AG09309 (cell line): Measurements from ENCODE around the gene PCNX1.

Experiments
- DNase-seq: peaks from one replicate; pipeline ENCODE4 v3.0.0-alpha.2; 2010; ENCODE audit warnings: low read depth
- H3K4me3 ChIP-seq: 2 replicates; pipeline ENCODE4 v1.5.1; 2011; ENCODE audit warnings: mild to moderate bottlenecking, low read depth, low read length, moderate library complexity; ENCODE audit not compliant: control insufficient read depth
- TF ChIP-seq, protein P1 (sequence below): IDR thresholded peaks from 2 replicates; pipeline ENCODE4 v1.5.1; 2011; ENCODE audit warnings: mild to moderate bottlenecking, low read depth, low read length, inconsistent platforms; ENCODE audit not compliant: insufficient read depth, control insufficient read depth; ENCODE audit errors: missing control alignments

The PCNX1 gene

DNA sequence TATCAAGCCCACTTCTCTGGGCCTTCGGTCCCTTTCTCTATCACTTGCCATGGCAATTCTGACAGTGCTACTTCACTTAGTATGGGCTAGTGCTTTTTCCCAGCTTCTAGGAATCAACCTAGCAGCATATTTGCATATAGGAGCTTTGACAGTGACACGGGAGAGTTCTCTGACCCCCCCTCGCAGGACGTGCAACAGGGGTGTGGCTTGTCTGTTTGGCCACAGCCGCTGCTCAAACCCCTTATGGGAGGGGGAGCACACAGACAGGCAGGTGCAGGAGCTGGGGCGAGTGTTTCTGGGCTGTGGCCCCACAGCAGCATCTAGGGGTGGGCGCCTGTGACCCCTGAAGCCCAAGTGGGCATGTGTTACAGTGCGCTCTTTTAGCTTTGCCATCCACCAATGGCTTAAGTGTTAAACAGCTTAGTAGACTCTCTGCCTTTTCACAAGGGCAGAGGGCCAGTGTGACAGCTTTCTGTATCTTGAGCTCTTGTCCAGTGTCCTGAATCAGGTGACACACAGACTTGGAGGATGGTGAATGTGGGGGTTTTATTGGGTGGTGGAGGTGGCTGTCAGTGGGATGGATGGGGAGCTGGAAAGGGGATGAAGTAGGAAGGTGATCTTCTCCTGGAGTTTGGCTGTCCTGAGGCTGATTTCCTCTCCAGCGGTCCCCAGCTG lies 229.3 kb downstream of the PCNX1 start:
- TF ChIP-seq, protein P1, sequence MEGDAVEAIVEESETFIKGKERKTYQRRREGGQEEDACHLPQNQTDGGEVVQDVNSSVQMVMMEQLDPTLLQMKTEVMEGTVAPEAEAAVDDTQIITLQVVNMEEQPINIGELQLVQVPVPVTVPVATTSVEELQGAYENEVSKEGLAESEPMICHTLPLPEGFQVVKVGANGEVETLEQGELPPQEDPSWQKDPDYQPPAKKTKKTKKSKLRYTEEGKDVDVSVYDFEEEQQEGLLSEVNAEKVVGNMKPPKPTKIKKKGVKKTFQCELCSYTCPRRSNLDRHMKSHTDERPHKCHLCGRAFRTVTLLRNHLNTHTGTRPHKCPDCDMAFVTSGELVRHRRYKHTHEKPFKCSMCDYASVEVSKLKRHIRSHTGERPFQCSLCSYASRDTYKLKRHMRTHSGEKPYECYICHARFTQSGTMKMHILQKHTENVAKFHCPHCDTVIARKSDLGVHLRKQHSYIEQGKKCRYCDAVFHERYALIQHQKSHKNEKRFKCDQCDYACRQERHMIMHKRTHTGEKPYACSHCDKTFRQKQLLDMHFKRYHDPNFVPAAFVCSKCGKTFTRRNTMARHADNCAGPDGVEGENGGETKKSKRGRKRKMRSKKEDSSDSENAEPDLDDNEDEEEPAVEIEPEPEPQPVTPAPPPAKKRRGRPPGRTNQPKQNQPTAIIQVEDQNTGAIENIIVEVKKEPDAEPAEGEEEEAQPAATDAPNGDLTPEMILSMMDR, result no peak
- DNase-seq, result no peak
- no peak overlapping the region for H3K4me3 ChIP-seq

DNA sequence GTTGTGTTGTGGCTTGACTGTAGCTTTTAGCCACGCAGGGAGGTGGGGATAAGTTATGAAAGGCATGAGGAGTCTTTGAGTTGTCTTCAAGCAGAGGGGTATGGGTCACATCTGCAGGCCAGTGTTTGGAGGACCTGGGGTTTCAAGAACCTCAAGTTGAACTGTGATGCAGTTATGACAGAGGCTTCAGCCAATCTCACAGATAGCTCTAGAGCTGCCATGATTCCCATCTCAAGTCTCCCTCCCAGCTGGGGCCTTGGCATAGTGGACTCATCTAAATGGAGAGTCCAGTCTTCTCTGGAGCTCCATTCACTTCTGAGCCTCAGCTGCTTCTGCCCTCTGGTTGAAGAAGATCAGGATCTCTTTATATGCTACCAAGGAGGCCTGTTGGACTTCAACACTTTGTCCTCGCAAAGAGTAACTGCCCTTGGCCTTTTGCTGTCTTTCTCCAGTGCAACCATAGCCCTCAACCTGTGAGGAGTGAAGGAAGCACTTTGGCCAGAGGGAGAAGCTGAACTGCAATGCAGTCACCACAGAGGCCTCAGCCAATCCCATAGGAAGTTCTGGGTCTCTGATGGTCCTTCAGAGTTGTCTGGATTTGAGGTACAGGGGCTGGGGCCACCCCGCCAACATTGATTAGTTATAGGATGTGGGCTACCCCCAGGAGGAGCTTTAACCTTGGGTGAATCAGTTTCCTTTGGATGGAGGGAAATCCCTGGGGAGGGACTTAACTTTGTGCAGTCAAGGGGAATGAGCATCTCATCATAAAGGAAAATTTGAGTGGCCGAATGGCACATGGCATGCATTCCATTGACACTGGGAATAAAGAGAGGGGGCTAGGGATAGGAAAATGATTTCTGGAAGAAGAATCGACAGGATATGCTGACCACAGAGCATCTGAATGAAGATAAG lies 230.5 kb downstream of the PCNX1 start:
- TF ChIP-seq, protein P1, result no peak
- no peak overlapping the region for H3K4me3 ChIP-seq
- DNase-seq, result no peak

- DNase-seq, result no peak
- TF ChIP-seq, protein P1, result peak; percentile 92
- no peak overlapping the region for H3K4me3 ChIP-seq
Observed at GRCh38 chr14:71138448-71139293, 231.4 kb downstream of the PCNX1 start.

DNA sequence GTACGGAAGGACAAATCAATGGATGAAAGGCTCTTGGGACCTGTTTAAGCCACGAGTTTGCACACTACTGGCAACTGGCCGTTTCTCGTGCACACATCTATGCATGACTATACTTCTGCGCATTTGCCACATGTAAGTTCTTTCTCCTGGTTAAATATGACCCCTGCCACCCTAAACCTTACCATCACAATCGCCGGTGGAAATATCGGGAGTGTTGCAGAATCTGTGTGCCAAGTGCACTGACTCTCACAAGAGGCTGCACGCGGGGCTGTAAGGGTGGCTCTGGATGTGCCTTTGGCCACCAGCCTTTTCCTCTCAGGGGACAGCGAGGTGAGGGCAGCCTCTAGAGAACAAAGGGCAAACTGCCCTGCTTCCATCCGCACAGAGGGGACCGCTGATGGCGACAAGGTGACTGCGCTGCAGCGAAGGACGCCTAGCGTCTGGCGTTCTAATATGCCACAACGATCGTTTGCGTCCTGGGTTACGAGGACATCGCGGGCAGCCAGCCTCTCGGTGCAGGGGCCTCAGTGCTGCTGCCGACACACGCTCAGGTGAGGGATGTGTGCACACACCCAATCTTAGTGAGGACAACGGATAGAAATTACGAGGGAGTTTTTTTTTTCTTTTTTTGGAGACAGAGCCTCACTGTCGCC lies 232.2 kb downstream of the PCNX1 start:
- TF ChIP-seq, protein P1, result no peak
- DNase-seq, result no peak
- no peak overlapping the region for H3K4me3 ChIP-seq

DNA sequence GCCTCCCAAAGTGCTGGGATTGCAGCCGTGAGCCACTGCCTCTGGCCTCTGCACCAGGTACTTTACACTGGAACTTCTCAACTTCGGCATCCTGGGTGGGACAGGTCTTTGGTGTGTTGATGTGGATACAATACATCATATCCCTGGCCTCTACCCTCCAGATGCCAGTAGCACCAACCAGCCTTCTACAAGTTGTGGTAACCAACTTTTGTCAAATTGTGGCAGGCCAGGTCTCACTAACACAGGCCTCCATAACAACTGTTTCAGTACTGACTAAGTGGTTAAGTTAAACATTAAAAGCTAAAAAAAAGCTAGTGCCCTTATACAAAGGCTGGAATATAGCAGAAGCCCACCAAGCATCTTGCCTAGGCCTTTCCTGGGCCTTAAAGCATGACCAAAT lies 232.9 kb downstream of the PCNX1 start:
- no peak for DNase-seq
- H3K4me3 ChIP-seq, result no peak overlapping the region
- TF ChIP-seq, protein P1, result no peak
